ENCODE measurements around the gene PLEKHB2. TPM values are rescaled to one million over a fixed set of nuclear protein-coding genes. Genes with fewer than 3 reads are reported as not detected.

Gene PLEKHB2
- total and polyA plus RNA-seq, 9 of the 15 experiments (the other 6 are each of a cell fraction or from before 2014, with no cell fraction given): 41.3 to 71.5 (median 50.2) TPM

GRCh38 chr2:131093696-131094462, 11.3 kb upstream of the PLEKHB2 start (continued):
- TF ChIP-seq JUN (IDR thresholded peaks at IDR 0.05; ENCODE audit: borderline replicate concordance, low read depth, low read length) (no peak), JUN (CRISPR knock-in tag; IDR thresholded peaks at IDR 0.05; ENCODE audit: borderline replicate concordance) (no peak), ARHGAP35 (IDR thresholded peaks at IDR 0.05; ENCODE audit: partially characterized antibody) (peak; percentile 3), NKRF (IDR thresholded peaks at IDR 0.05; ENCODE audit: borderline replicate concordance) (peak; percentile 61; the same call in 1 of the 2 replicates)

GRCh38 chr2:131094463-131095281, 10.5 kb upstream of the PLEKHB2 start:
- Histone ChIP-seq H3K9me3 (replicated peaks; ENCODE audit: control insufficient read depth, insufficient read depth, low read depth, low read length) (0 out of 2 replicates have a peak, but pooled peaks cover 2% of the 10 kb centered on the region), H3K9ac (ENCODE audit: insufficient read depth in 1 of 2, low read depth in 2 of 2, low read length in 2 of 2) (peak overlapping the region in 1 of 2 experiments; percentile 92; a peak in 2 of 4 replicates), H3K79me2 (ENCODE audit: control insufficient read depth, insufficient read depth, low read length) (peaks cover 35% of the 10 kb centered on the region), H4K20me1 (replicated peaks; ENCODE audit: control insufficient read depth, insufficient read depth, low read length) (0 out of 2 replicates have a peak, but pooled peaks cover 3% of the 10 kb centered on the region), H3K27me3 (ENCODE audit: control insufficient read depth in 2 of 2, insufficient read depth in 2 of 2, low read length in 2 of 2) (no peaks in the 10 kb centered on the region), H3K27ac (ENCODE audit: extremely low read depth, low read depth, low read length) (peak overlapping the region; percentile 99; the same call in 2 of the 3 replicates), H2AFZ (ENCODE audit: low read depth, low read length) (peak overlapping the region; percentile 80), H3K4me1 (replicated peaks in 1 of 2; ENCODE audit: control insufficient read depth in 2 of 2, insufficient read depth in 2 of 2, low read length in 2 of 2) (peaks cover 6 to 10% of the 10 kb centered on the region in 2 experiments; a peak in 3 of 5 replicates), H3K36me3 (ENCODE audit: control insufficient read depth, insufficient read depth, low read length) (peaks cover 16% of the 10 kb centered on the region), H3K4me2 (ENCODE audit: insufficient read depth, low read length) (peak overlapping the region; percentile 93), H3K4me3 (peak overlapping the region; percentile 94; the same call in 1 of the 2 replicates), H3K9me1 (ENCODE audit: control insufficient read depth, insufficient read depth, low read length) (no peaks in the 10 kb centered on the region)
- intact Hi-C loops (cut with micrococcal nuclease): no loop called here
- DNase-seq (ENCODE audit: extremely low read depth in 1 of 4, low spot score in 3 of 4) (no peak), FAIRE-seq (peak; percentile 37), ATAC-seq (no peak)
- POLR2A ChIA-PET: interaction anchor here (0.6 to 4.2 kb wide), 4 partner anchors 10 to 46 kb away, joined by 3 to 35 read pairs (median 19); partner anchors contain the start of gene PLEKHB2
- in situ Hi-C loops (cut with MboI): no loop called here
- CTCF ChIA-PET (ENCODE audit: low intra/inter-chr PET ratio): interaction anchor here (0.5 kb wide), 1 partner anchor 11 kb away, joined by 3 read pairs; the partner anchor contains the start of gene PLEKHB2
- 65% methylated on average over 20 of the region's 22 CpGs for WGBS (ENCODE audit: insufficient coverage, low coverage, missing lambda C conversion rate)
- BruUV-seq (replicated peaks): no TSS peak
- TF ChIP-seq HNRNPH1 (optimal IDR thresholded peaks at IDR 0.05; ENCODE audit: low read depth, low read length) (no peak), RHOXF2B (CRISPR knock-in tag; conservative IDR thresholded peaks at IDR 0.05) (no peak), TAF9B (IDR thresholded peaks at IDR 0.05; ENCODE audit: partially characterized antibody) (no peak), POLR2AphosphoS5 (IDR thresholded peaks at IDR 0.05; ENCODE audit: control insufficient read depth, insufficient read depth, low read depth, low read length) (no peak), NEUROD1 (IDR thresholded peaks at IDR 0.05; ENCODE audit: borderline replicate concordance, low read depth, low read length, partially characterized antibody) (no peak), ASH1L (IDR thresholded peaks at IDR 0.05; ENCODE audit: borderline replicate concordance, low read depth, partially characterized antibody) (no peak), NFIC (IDR thresholded peaks at IDR 0.05) (peak; percentile 78), ZNF507 (tag; conservative IDR thresholded peaks at IDR 0.05) (no peak), HDAC2 (IDR thresholded peaks at IDR 0.05) (no peak), U2AF2 (optimal IDR thresholded peaks at IDR 0.05; ENCODE audit: low read depth, low read length) (no peak), GTF2A2 (tag; IDR thresholded peaks at IDR 0.05) (no peak), RBM15 (IDR thresholded peaks at IDR 0.05; ENCODE audit: insufficient read depth, low read length) (no peak), SNAPC5 (CRISPR knock-in tag; IDR thresholded peaks at IDR 0.05) (no peak), XRCC3 (IDR thresholded peaks at IDR 0.05) (no peak)
